Right ventricle myocardium inferior (tissue), 1 donor: ENCODE measurements around the gene DOLPP1. TPM values are rescaled to one million over a fixed set of nuclear protein-coding genes. Genes with fewer than 3 reads are reported as not detected.
"Not testable (repeated sequence)": the region's sequence is repeated elsewhere in the genome, so short reads cannot be mapped to it uniquely, and the experiment has no call there.

Experiments
- ATAC-seq: fragments of 200-7000 bp; cut with Tn5 transposase; one replicate; pipeline ENCODE4 v1.9.1; 2020; ENCODE audit warnings: mild to moderate bottlenecking, moderate library complexity
- DNase-seq: peaks from one replicate; pipeline ENCODE4 v3.0.0; 2021; ENCODE audit errors: missing footprints
- intact Hi-C: fragments of 100-400 bp; cut with DNase I; formaldehyde crosslinking; loops from one replicate; pipeline ENCODE4 v1.11.0; 2022
- total RNA-seq: library from RNA; stranded (reverse); fragmentation: NEBNext Ultra II Directional; extraction: Animal tissue kit (Norgen Biotek cat#: 25700); gene quantifications from one replicate; pipeline ENCODE4 v1.2.1, GENCODE V29; 2021
- donor health status: DM: no; HTN: yes; CAD: no; lungs with severe emphysema.

The DOLPP1 gene
- total RNA-seq, 1 donor from 2014 or later, result 6.8 TPM

GRCh38 chr9:129128689-129129088 lies 47.8 kb downstream of the DOLPP1 start:
- intact Hi-C loops, result no loop called here
- no peak for ATAC-seq
- DNase-seq, result no peak

DNA sequence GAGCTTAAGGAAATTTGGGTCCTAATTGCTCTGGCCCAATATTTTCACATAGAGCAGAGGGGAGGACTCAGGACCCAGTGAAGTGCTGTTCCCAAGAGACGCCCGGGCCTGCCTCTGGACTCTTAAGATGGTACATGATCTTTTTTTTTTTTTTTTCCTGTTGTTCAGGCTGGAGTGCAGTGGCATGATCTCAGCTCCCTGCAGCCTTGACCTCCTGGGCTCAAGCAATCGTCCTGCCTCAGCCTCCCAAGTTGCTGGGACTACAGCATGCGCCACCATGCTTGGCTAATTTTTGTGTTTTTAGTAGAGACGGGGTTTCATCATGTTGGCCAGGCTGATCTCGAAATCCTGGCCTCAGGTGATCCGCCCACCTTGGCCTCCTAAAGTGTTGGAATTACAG lies 49.4 kb downstream of the DOLPP1 start:
- not testable (repeated sequence) for ATAC-seq
- intact Hi-C loops, result loop anchor here (2.0 to 5.0 kb wide), 2 partner anchors 481 to 652 kb away; no protein-coding TSS in a partner anchor
- peak; percentile 61 for DNase-seq

DNA sequence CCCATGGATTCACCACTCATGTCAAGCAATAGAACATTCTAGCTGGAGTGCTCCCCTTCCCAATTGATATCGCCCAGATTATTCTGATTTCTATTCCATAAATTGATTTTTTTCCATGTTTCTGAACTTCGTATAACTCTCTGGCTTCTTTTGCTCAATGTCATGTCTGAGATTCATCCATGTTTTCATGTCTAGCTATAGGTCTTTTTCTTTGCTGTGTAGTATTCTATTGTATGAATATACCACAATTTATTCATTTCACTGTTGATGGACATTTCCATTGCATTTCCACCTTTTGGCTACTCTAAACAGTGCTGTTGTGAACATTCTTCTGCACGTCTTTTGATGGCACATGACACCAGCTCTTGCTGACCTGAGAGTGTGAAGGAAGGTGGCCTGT lies 49.9 kb downstream of the DOLPP1 start:
- ATAC-seq (no peak), DNase-seq (no peak)
- intact Hi-C loops, result loop anchor here (2.0 to 5.0 kb wide), 2 partner anchors 480 to 652 kb away; no protein-coding TSS in a partner anchor

- ATAC-seq (peak; percentile 83), DNase-seq (peak; percentile 89)
- intact Hi-C loops, result loop anchor here (2.0 to 5.0 kb wide), 2 partner anchors 479 to 651 kb away; no protein-coding TSS in a partner anchor
These were observed 50.6 kb downstream of the DOLPP1 start for GRCh38 chr9:129131300-129132145.

DNA sequence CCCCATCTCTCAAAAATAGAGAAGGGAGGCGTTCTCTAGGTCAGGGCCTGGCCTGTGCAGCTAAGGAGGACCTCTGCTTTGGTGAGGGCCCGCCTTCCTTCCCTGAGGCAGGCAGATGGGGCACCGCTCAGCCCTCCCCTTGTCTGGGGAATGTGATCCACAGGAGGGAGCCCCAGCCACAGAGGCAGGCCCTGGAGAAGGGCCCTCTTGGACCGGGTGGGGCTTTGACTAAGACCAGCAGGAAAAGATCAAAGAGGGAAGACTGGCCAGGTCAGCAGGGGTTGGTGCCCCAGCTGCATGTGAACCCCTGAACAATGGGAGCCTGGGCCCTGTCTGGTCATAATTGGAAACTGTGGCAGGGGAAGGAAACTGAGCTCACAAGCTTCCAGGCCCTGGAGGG lies 52.2 kb downstream of the DOLPP1 start:
- DNase-seq (peak; percentile 17), ATAC-seq (no peak)

DNA sequence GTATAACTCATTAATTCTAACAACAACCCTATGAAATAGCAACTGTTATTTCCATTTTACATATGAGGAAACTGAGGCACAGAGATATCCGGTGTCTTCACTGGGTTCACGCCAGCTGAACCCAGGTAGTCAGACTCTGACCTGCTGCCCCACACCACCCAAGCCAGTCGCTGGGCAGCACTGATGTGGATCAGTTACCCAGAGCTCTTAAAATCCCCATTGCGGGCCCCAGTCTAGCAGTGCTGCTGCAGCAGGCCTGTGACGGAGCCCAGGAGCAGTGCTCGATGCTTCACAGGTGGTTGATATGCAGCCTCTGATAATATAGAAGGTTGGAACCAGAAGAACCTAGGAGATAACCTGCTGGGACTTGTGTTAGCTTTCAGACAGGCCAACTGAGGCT lies 54.6 kb downstream of the DOLPP1 start:
- DNase-seq (peak; percentile 9), ATAC-seq (no peak)
- intact Hi-C loops, result loop anchor here (5.0 kb wide), 1 partner anchor 492 kb away; the partner anchor contains the start of gene NTMT1

More for the DNA sequence above, 52.2 kb downstream of the DOLPP1 start:
- intact Hi-C loops, result loop anchor here (5.0 kb wide), 1 partner anchor 649 kb away; no protein-coding TSS in a partner anchor

GRCh38 chr9:129136446-129137035 lies 55.6 kb downstream of the DOLPP1 start:
- intact Hi-C loops, result loop anchor here (5.0 kb wide), 1 partner anchor 491 kb away; the partner anchor contains the start of gene NTMT1
- ATAC-seq, result no peak
- DNase-seq, result peak; percentile 65

DNA sequence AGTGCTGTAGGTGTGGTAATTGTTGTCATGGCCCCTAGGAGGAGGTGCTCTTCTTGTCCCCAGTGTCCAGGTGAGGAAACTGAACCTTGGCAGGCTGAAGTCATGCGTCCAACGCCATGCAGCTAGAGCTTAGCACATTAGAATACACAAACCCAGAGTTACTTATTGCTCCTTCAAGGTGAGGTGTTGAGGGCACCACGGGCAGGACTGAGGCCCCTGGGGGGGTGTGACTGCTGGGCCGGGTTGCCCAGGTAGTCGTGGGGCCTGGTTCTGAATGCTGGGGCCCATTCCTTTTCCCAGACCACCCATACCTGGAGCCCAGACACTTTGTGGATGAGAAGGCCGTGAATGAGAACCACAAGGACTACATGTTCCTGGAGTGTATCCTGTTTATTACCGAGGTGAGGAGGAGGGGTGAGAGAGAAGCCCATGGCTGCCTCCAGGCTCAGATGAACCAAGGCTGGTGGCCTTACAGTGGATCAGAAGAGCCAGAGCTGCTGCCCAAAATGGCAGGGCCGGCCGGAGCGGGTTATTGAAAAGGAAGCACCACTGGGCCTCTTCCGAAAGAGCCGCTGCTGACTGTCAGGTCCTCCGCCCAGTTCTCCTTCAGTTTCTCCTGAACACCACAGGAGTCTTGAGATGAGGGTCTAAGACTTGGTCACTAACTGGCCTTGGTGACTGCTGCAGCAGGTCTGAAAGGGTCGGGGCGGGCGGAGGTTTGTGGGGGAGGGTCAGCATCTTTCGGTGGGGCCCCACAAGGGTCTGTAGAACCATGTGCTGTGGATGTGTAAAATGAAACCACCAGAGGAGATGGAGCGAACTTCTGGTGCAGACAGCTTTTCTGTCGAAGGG lies 56.6 kb downstream of the DOLPP1 start:
- ATAC-seq (no peak), DNase-seq (peak; percentile 14)
- intact Hi-C loops, result loop anchor here (2.0 to 5.0 kb wide), 2 partner anchors 359 to 490 kb away; partner anchors contain the start of gene NTMT1

- intact Hi-C loops, result loop anchor here (2.0 to 5.0 kb wide), 2 partner anchors 359 to 489 kb away; partner anchors contain the start of gene NTMT1
- ATAC-seq, result no peak
- DNase-seq, result peak; percentile 55
These were observed 57.2 kb downstream of the DOLPP1 start for GRCh38 chr9:129138144-129138462.

DNA sequence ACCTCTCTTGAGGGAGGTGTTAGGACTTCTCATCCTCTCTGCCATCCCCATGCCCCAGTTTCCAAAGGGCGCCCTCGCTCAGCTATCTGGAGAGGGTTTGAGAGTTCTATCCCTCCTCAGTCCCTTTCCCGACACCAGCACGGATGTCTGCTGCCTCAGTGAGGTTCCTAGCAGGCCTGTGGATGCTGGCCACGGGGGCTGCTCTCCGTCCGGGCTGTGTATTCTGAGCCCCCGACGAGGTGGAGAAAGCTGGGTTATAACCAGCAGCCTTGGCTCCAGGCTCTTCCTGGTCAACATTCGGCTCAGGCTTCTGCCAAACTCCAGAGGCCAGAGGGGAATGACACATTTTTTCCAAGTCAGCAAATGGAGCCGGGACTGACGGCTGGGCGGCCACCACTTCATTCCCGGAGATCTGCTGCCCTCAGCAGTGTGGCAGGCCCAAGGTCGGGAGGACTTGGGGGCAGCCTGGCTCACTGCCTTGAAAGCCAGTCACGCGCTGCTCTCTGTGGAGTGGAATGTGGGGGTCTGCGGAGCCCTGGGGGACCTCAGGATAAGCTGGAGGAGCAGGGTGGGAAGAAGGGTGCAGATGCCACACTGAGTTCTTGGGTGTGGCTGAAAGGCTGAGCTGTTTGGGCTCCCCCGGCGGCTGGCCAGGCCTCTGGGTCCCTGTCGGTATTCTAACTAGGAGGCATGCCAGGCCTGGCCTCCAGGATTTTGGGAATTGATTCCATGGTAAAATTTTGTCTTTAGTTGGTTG lies 57.7 kb downstream of the DOLPP1 start:
- peak; percentile 10 for ATAC-seq
- peak; percentile 67 for DNase-seq
- intact Hi-C loops, result loop anchor here (1.0 to 5.0 kb wide), 4 partner anchors 275 to 489 kb away; partner anchors contain the start of gene NTMT1

GRCh38 chr9:129139233-129139992 lies 58.5 kb downstream of the DOLPP1 start:
- DNase-seq (peak; percentile 76), ATAC-seq (peak; percentile 66)

GRCh38 chr9:129139993-129140396 lies 59.1 kb downstream of the DOLPP1 start:
- DNase-seq, result peak; percentile 93
- peak; percentile 84 for ATAC-seq
- intact Hi-C loops, result loop anchor here (1.0 to 5.0 kb wide), 6 partner anchors 34 to 487 kb away; partner anchors contain the start of gene NTMT1

More at GRCh38 chr9:129139233-129139992, 58.5 kb downstream of the DOLPP1 start:
- intact Hi-C loops, result loop anchor here (1.0 to 5.0 kb wide), 4 partner anchors 274 to 488 kb away; partner anchors contain the start of gene NTMT1

Other genes starting within 250 kb of the DOLPP1 start
- gene KYAT1, start 199.2 kb upstream of the DOLPP1 start, total RNA-seq, result 11.9 TPM
- gene LRRC8A, start 199.0 kb upstream of the DOLPP1 start, total RNA-seq, result 23.9 TPM
- gene PHYHD1, start 160.1 kb upstream of the DOLPP1 start, total RNA-seq, result 30.2 TPM
- gene DOLK, start 133.5 kb upstream of the DOLPP1 start, total RNA-seq, result 7.5 TPM
- 16.0 TPM for gene NUP188, start 133.4 kb upstream of the DOLPP1 start, total RNA-seq
- 32.4 TPM for gene SH3GLB2, start 52.8 kb upstream of the DOLPP1 start, total RNA-seq
- 38.2 TPM for gene MIGA2, start 44.5 kb upstream of the DOLPP1 start, total RNA-seq
- gene CRAT, start 29.7 kb downstream of the DOLPP1 start, total RNA-seq, result 85.5 TPM
- gene PTPA, start 30.3 kb downstream of the DOLPP1 start, total RNA-seq, result 194 TPM
- gene IER5L, start 97.2 kb downstream of the DOLPP1 start, total RNA-seq, result 4.6 TPM